Measurements from ENCODE around the gene MPV17L.
"Not testable (repeated sequence)": the region's sequence is repeated elsewhere in the genome, so short reads cannot be mapped to it uniquely, and the experiment has no call there.

GRCh38 chr16:15351745-15352144, 43.8 kb upstream of the MPV17L start:
- TF ChIP-seq, protein P1, sequence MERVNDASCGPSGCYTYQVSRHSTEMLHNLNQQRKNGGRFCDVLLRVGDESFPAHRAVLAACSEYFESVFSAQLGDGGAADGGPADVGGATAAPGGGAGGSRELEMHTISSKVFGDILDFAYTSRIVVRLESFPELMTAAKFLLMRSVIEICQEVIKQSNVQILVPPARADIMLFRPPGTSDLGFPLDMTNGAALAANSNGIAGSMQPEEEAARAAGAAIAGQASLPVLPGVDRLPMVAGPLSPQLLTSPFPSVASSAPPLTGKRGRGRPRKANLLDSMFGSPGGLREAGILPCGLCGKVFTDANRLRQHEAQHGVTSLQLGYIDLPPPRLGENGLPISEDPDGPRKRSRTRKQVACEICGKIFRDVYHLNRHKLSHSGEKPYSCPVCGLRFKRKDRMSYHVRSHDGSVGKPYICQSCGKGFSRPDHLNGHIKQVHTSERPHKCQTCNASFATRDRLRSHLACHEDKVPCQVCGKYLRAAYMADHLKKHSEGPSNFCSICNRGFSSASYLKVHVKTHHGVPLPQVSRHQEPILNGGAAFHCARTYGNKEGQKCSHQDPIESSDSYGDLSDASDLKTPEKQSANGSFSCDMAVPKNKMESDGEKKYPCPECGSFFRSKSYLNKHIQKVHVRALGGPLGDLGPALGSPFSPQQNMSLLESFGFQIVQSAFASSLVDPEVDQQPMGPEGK (CRISPR knock-in tag; IDR thresholded peaks at IDR 0.05; ENCODE audit: borderline replicate concordance): not testable (repeated sequence)
- TF ChIP-seq TCF4 (CRISPR knock-in tag; IDR thresholded peaks at IDR 0.05; ENCODE audit: borderline replicate concordance); ESRRG (CRISPR knock-in tag; IDR thresholded peaks at IDR 0.05); RARB (CRISPR knock-in tag; IDR thresholded peaks at IDR 0.05); CREB5 (CRISPR knock-in tag; IDR thresholded peaks at IDR 0.05; ENCODE audit: low read depth); ZNF565 (CRISPR knock-in tag; conservative IDR thresholded peaks at IDR 0.05; ENCODE audit: low read depth): not testable (repeated sequence)
- TF ChIP-seq, protein P2, sequence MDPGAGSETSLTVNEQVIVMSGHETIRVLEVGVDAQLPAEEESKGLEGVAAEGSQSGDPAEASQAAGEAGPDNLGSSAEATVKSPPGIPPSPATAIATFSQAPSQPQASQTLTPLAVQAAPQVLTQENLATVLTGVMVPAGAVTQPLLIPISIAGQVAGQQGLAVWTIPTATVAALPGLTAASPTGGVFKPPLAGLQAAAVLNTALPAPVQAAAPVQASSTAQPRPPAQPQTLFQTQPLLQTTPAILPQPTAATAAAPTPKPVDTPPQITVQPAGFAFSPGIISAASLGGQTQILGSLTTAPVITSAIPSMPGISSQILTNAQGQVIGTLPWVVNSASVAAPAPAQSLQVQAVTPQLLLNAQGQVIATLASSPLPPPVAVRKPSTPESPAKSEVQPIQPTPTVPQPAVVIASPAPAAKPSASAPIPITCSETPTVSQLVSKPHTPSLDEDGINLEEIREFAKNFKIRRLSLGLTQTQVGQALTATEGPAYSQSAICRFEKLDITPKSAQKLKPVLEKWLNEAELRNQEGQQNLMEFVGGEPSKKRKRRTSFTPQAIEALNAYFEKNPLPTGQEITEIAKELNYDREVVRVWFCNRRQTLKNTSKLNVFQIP (CRISPR knock-in tag; IDR thresholded peaks at IDR 0.05; ENCODE audit: borderline replicate concordance, low read depth): not testable (repeated sequence)

Measured in SK-N-SH treated with all-trans-retinoic acid at 6 μM for 48 hours (cell line).